ENCODE data around the gene BCDIN3D. TPM values are rescaled to one million over a fixed set of nuclear protein-coding genes. Genes with fewer than 3 reads are reported as not detected.

BCDIN3D gene, protein sequence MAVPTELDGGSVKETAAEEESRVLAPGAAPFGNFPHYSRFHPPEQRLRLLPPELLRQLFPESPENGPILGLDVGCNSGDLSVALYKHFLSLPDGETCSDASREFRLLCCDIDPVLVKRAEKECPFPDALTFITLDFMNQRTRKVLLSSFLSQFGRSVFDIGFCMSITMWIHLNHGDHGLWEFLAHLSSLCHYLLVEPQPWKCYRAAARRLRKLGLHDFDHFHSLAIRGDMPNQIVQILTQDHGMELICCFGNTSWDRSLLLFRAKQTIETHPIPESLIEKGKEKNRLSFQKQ
- 3.6 and 3.7 TPM in 2 replicates for total RNA-seq

GRCh38 chr12:49842519-49843352 is at the start of gene BCDIN3D:
Gene BCDIN3D (minus strand): TSS chr12:49843106. CDS start chr12:49843087, 19 bp downstream.

DNA sequence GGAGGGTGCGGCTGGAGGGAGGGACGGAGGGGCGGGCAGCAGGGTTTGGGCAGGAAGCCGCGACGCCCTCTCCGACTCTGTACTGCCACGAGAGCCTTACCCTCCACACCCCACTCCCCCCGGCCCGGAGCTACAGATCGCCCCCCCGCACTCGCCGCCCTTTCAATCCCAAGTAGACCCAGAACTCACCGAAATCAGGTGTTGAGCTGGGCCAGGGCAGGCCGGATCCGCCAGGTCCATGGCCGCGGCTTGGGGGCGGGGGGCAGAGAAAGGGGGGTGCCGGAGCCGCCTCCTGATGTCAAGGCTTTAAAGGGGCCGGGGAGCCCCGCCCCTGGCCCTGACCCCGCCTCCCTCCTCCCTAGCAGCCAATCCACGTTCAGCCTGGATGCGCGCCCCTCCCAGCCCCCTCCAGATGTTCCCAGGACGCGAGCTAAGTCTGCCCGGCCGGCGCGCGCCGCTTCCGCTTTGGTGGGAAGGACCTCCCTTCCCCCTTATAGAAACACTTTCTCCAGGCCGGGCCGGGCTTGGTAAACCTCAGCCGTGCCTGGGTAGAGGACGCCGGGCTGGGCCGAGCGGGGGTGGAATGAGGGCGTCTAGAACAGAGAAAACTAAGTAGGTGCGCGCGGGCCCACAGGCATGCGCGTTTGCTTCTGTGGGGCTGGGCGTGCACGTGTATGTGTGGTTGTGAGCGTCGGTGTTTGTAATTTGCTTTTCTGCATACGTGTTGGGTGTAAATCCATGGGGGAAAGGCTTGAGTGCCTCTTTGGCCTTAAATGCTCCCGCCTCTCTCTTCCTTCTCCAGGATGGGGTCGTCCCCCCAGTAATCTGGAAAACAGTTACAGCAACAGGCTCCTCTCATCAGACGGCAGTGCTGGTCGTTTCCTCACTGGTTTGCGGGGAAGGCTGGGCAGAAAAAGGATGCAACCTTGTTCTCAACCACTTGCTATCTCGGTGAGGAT is 14.5 kb downstream of the BCDIN3D start, which contains the start of gene NCKAP5L:
Gene NCKAP5L (minus strand): TSS at position 281 of the 959 bp plus-strand sequence. CDS start 24,369 bp downstream, outside the sequence.

Other genes starting within 250 kb of the BCDIN3D start
- gene FAM186B, start 237.5 kb downstream of the BCDIN3D start, total RNA-seq: 0.23 TPM in 1 of 2 replicates, not detected in the other
- gene PRPF40B, start 219.5 kb downstream of the BCDIN3D start, total RNA-seq: 7.3 and 7.6 TPM in 2 replicates
- gene FMNL3, start 135.7 kb downstream of the BCDIN3D start, total RNA-seq: 12.1 and 12.3 TPM in 2 replicates
- gene TMBIM6, start 101.5 kb downstream of the BCDIN3D start, total RNA-seq: 331 and 352 TPM in 2 replicates
- 29.6 and 36.8 TPM in 2 replicates for gene NCKAP5L, start 14.7 kb downstream of the BCDIN3D start, total RNA-seq
- 4.0 and 21.1 TPM in 2 replicates for gene FAIM2, start 60.8 kb upstream of the BCDIN3D start, total RNA-seq
- gene AQP2, start 107.6 kb upstream of the BCDIN3D start, total RNA-seq: not detected in 2 replicates
- gene AQP5, start 118.8 kb upstream of the BCDIN3D start, total RNA-seq: 5.4 TPM in 1 of 2 replicates, not detected in the other
- gene AQP6, start 129.8 kb upstream of the BCDIN3D start, total RNA-seq: not detected in 2 replicates
- gene RACGAP1, start 182.4 kb upstream of the BCDIN3D start, total RNA-seq: 6.8 and 8.5 TPM in 2 replicates
- 4.6 and 13.2 TPM in 2 replicates for gene ASIC1, start 214.5 kb upstream of the BCDIN3D start, total RNA-seq
- gene SMARCD1, start 242.2 kb upstream of the BCDIN3D start, total RNA-seq: 26.1 and 32.3 TPM in 2 replicates

All from pericardium fibroblast (primary cell).